HEK293T (cell line): Measurements from ENCODE around the gene ZSCAN5A.
"Not testable (repeated sequence)": the region's sequence is repeated elsewhere in the genome, so short reads cannot be mapped to it uniquely, and the experiment has no call there.

ENCODE experiments used
- BHLHE40 ChIP-seq: fragments of 450-650 bp; IDR thresholded peaks from 2 replicates; pipeline ENCODE4 v1.6.1; 2016; ENCODE audit warnings: mild to moderate bottlenecking, moderate library complexity, borderline replicate concordance
- FOXK2 ChIP-seq: fragments of 450-650 bp; IDR thresholded peaks from 2 replicates; pipeline ENCODE4 v1.6.1; 2016; ENCODE audit warnings: mild to moderate bottlenecking
- FOXM1 ChIP-seq: fragments of 450-650 bp; IDR thresholded peaks from 2 replicates; pipeline ENCODE4 v1.6.1; 2017; ENCODE audit warnings: mild to moderate bottlenecking, borderline replicate concordance
- NFRKB ChIP-seq: fragments of 450-650 bp; IDR thresholded peaks from 2 replicates; pipeline ENCODE4 v1.6.1; 2016; ENCODE audit warnings: mild to moderate bottlenecking, moderate library complexity
- TARDBP ChIP-seq: fragments of 450-650 bp; IDR thresholded peaks from 2 replicates; pipeline ENCODE4 v1.6.1; 2016
- TF ChIP-seq, protein P1 (sequence below): fragments of 450-650 bp; IDR thresholded peaks from 2 replicates; pipeline ENCODE4 v1.6.1; 2016

DNA sequence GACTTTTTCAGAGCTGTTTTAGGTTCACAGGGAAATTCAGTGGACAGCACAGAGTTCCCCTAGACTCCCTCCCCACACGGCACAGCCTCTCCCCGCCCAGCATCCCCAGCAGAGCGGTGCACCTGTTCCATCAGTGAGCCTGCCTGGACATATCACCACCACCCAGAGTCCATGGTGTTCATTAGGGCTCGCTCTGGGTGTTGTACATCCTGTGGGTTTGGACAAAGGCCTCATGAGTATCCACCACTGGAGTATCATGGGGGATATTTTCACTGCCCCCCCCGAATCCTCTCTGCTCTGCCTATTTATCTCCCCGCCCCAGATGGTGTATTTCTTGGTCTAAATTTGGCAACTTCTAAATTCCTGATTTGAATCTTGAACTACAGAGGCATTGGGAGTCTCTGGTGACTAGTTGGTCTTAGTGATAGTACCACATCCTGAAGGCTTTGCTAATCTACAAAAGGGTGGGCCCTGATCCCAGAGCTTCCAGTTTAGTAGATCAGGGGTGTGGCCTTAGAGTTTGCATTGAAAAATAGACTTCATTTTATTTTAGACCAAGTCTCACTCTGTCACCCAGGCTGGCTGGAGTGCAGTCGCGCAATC, 65.8 kb downstream of the ZSCAN5A start:
- TF ChIP-seq FOXK2, FOXM1, TARDBP, NFRKB, BHLHE40: not testable (repeated sequence)
- TF ChIP-seq, protein P1, sequence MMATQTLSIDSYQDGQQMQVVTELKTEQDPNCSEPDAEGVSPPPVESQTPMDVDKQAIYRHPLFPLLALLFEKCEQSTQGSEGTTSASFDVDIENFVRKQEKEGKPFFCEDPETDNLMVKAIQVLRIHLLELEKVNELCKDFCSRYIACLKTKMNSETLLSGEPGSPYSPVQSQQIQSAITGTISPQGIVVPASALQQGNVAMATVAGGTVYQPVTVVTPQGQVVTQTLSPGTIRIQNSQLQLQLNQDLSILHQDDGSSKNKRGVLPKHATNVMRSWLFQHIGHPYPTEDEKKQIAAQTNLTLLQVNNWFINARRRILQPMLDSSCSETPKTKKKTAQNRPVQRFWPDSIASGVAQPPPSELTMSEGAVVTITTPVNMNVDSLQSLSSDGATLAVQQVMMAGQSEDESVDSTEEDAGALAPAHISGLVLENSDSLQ, result not testable (repeated sequence)
